ENCODE results near the gene GATA2.

Gene GATA2

GRCh38 chr3:128471720-128472119 lies 21.3 kb downstream of the GATA2 start:
- TF ChIP-seq CTCF (IDR thresholded peaks at IDR 0.05; ENCODE audit: extremely low read depth, insufficient read depth, missing control alignments): no peak
- DNase-seq (ENCODE audit: low spot score): no peak
- in situ Hi-C loops (cut with MboI; ENCODE audit: low pct_unique_long_range_greater_than_20kb, low sequenced_read_pairs, unreplicated experiment): no loop called here

DNA sequence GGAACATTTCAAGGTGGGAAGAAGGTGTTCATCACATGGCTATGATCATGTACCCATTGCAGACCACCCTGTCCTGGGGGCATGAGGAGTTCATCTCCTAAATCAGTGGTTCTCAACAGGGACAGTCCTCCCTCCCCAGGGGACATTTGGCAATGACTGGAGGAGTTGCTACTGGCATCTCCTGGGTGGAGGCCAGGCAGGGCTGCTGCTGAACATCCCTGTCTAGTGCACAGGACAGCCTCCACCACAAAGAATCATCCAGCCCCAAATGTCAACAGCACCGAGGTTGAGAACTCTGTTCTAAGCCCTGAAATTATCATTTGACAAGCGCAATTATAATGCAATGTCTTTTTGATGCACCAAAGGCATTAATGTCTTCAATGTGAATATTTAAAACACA lies 21.9 kb downstream of the GATA2 start:
- in situ Hi-C loops (cut with MboI; ENCODE audit: low pct_unique_long_range_greater_than_20kb, low sequenced_read_pairs, unreplicated experiment): no loop called here

DNA sequence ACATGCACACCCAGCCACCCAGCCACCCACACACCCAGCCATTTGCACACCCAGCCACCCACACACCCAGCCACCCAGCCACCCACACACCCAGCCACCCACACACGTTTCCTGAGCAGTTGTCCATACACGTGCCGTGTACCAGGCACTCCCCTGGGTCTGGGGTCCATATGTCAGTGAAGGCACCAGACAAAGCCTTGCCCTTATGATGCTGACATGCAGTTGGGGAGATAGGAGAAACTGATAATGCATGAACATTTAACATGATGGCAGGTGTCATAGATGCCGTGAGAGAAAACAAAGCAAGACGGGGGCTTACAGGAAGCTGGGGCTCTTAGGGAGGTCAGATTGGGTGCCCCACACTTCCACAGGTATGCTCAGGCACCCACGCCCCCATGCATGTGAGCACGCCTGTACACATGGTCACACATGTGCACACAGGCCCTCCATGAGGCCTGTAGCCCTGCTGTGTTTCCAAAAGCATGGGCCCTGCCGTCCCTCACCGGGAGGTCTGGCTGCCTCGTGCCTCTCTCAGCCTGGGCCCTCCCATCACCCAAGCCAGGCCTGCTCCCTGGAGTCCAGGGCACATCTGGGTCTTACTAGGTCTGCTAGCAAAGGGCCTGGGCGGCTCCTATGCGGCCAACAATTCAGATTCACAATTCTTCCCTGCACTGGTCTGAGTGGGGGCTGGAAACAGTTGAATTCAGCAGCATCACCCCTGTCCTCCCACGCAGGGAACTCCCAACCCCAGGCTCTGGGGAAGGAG lies 22.7 kb downstream of the GATA2 start:
- no peak for TF ChIP-seq CTCF (IDR thresholded peaks at IDR 0.05; ENCODE audit: extremely low read depth, insufficient read depth, missing control alignments)
- no peak for DNase-seq (ENCODE audit: low spot score)
- in situ Hi-C loops (cut with MboI; ENCODE audit: low pct_unique_long_range_greater_than_20kb, low sequenced_read_pairs, unreplicated experiment): no loop called here

More for the DNA sequence above, 21.9 kb downstream of the GATA2 start:
- TF ChIP-seq CTCF (IDR thresholded peaks at IDR 0.05; ENCODE audit: extremely low read depth, insufficient read depth, missing control alignments): no peak
- DNase-seq (ENCODE audit: low spot score): no peak

DNA sequence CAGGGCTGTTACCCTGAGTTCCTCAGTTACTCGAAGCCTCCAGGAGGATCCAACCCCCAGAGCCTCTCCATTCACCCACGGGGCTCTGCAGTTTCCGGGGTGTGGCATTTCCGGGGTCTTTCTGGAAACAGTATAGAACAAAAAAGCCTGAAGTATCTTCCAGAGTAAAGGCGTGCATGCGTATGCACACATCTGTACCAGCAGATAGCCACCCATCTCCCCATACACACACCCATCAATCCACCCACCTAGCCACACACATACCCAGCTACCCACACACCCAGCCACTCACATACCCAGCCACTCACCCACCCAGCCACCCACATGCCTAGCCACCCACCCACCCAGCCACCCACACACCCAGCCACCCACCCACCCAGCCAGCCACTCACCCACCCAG lies 23.4 kb downstream of the GATA2 start:
- in situ Hi-C loops (cut with MboI; ENCODE audit: low pct_unique_long_range_greater_than_20kb, low sequenced_read_pairs, unreplicated experiment): no loop called here
- no peak for DNase-seq (ENCODE audit: low spot score)
- TF ChIP-seq CTCF (IDR thresholded peaks at IDR 0.05; ENCODE audit: extremely low read depth, insufficient read depth, missing control alignments): no peak

- DNase-seq (ENCODE audit: low spot score): no peak
- no peak for TF ChIP-seq CTCF (IDR thresholded peaks at IDR 0.05; ENCODE audit: extremely low read depth, insufficient read depth, missing control alignments)
- in situ Hi-C loops (cut with MboI; ENCODE audit: low pct_unique_long_range_greater_than_20kb, low sequenced_read_pairs, unreplicated experiment): no loop called here
Observed at GRCh38 chr3:128468791-128469527, 24.0 kb downstream of the GATA2 start.

- in situ Hi-C loops (cut with MboI; ENCODE audit: low pct_unique_long_range_greater_than_20kb, low sequenced_read_pairs, unreplicated experiment): no loop called here
- TF ChIP-seq CTCF (IDR thresholded peaks at IDR 0.05; ENCODE audit: extremely low read depth, insufficient read depth, missing control alignments): no peak
- no peak for DNase-seq (ENCODE audit: low spot score)
Observed at GRCh38 chr3:128468285-128468790, 24.7 kb downstream of the GATA2 start.

All from GM13977 (cell line).